MCF 10A (cell line): ENCODE results near the gene PRMT7. TPM values are rescaled to one million over a fixed set of nuclear protein-coding genes. Genes with fewer than 3 reads are reported as not detected.

Experiments
- BruUV-seq: library from RNA; stranded (reverse); fragments of 400-500 nt; replicated peaks from 2 replicates; lab custom pipeline; 2021; lab: Mats Ljungman, UMichigan
- CTCF ChIA-PET: fragments of 300-600 bp; sonication (Branson Sonifier 250); formaldehyde crosslinking; extraction: SDS; loops from one replicate; lab custom pipeline; 2021; ENCODE audit warnings: antibody characterized with exemption, inconsistent platforms; lab: Yijun Ruan, JAX
- POLR2A ChIA-PET: fragments of 300-600, 350-650 bp; sonication (Branson Sonifier 250); formaldehyde crosslinking; extraction: SDS; loops from one replicate; lab custom pipeline; 2020; ENCODE audit warnings: antibody characterized with exemption, inconsistent platforms; lab: Yijun Ruan, JAX
- DNase-seq: peaks from one replicate; pipeline ENCODE4 v3.0.0-alpha.2; 2018; ENCODE audit not compliant: unreplicated experiment
- H3K27ac Mint-ChIP-seq: one replicate; pipeline ENCODE4 v1.8.0; 2022; ENCODE audit warnings: mild to moderate bottlenecking, low read depth, mixed read lengths; ENCODE audit not compliant: unreplicated experiment
- H3K27me3 Mint-ChIP-seq: one replicate; pipeline ENCODE4 v1.8.0; 2022; ENCODE audit warnings: mixed read lengths; ENCODE audit not compliant: insufficient read depth, unreplicated experiment
- H3K36me3 Mint-ChIP-seq: one replicate; pipeline ENCODE4 v1.8.0; 2022; ENCODE audit warnings: mild to moderate bottlenecking, moderate library complexity, mixed read lengths; ENCODE audit not compliant: insufficient read depth, unreplicated experiment
- H3K4me1 Mint-ChIP-seq: one replicate; pipeline ENCODE4 v1.8.0; 2022; ENCODE audit warnings: mixed read lengths; ENCODE audit not compliant: insufficient read depth, unreplicated experiment
- H3K4me3 Mint-ChIP-seq: one replicate; pipeline ENCODE4 v1.8.0; 2022; ENCODE audit warnings: mild to moderate bottlenecking, moderate library complexity, mixed read lengths; ENCODE audit not compliant: unreplicated experiment
- H3K9me3 Mint-ChIP-seq: one replicate; pipeline ENCODE4 v1.8.0; 2022; ENCODE audit warnings: mixed read lengths; ENCODE audit not compliant: unreplicated experiment
- CTCF ChIP-seq: fragments of 200-600 bp; IDR thresholded peaks from one replicate; pipeline ENCODE4 v1.8.0; 2022; ENCODE audit warnings: antibody characterized with exemption, mild to moderate bottlenecking; ENCODE audit not compliant: unreplicated experiment
- intact Hi-C: fragments of 100-400 bp; cut with micrococcal nuclease; formaldehyde crosslinking; loops from 2 replicates; pipeline ENCODE4 v1.14.1; 2022
- total RNA-seq: library from RNA; stranded (reverse); gene quantifications from 2 replicates; pipeline ENCODE4 v1.2.3, GENCODE V29; 2022

Gene PRMT7
- total RNA-seq, 1 experiment from 2014 or later, result 33.2 TPM

GRCh38 chr16:68389750-68390371, 79.0 kb downstream of the PRMT7 start:
- Mint-ChIP-seq H3K9me3 (no peaks in the 10 kb centered on the region), H3K4me3 (no peak overlapping the region), H3K27ac (no peak overlapping the region), H3K27me3 (no peaks in the 10 kb centered on the region), H3K36me3 (no peaks in the 10 kb centered on the region), H3K4me1 (no peaks in the 10 kb centered on the region)
- ChIA-PET CTCF (interaction anchor here (1.0 to 1.1 kb wide), 2 partner anchors 120 to 131 kb away, joined by 5 read pairs; no protein-coding TSS in a partner anchor), POLR2A (interaction anchor here (1.1 kb wide), 1 partner anchor 13 kb away, joined by 4 read pairs; no protein-coding TSS in a partner anchor)
- intact Hi-C loops, result no loop called here
- BruUV-seq, result no TSS peak
- no peak for TF ChIP-seq CTCF
- DNase-seq, result no peak

- BruUV-seq, result no TSS peak
- H3K4me1 Mint-ChIP-seq, result no peaks in the 10 kb centered on the region
- no peak overlapping the region for H3K4me3 Mint-ChIP-seq
- DNase-seq, result no peak
- no peak overlapping the region for H3K27ac Mint-ChIP-seq
- ChIA-PET CTCF (interaction anchor here (0.7 kb wide), 1 partner anchor 21 kb away, joined by 5 read pairs; no protein-coding TSS in a partner anchor), POLR2A (interaction anchor here (1.0 kb wide), 1 partner anchor 15 kb away, joined by 3 read pairs; no protein-coding TSS in a partner anchor)
- no peaks in the 10 kb centered on the region for H3K36me3 Mint-ChIP-seq
- intact Hi-C loops, result no loop called here
- H3K27me3 Mint-ChIP-seq, result peaks cover 21% of the 10 kb centered on the region
- H3K9me3 Mint-ChIP-seq, result no peaks in the 10 kb centered on the region
- no peak for TF ChIP-seq CTCF
Observed at GRCh38 chr16:68393333-68393732, 82.5 kb downstream of the PRMT7 start.

- CTCF ChIA-PET, result interaction anchor here (0.5 to 3.8 kb wide), 11 partner anchors 9 to 874 kb away, joined by 3 to 32 read pairs (median 4); no protein-coding TSS in a partner anchor
- POLR2A ChIA-PET, result no interaction called here
- H3K36me3 Mint-ChIP-seq, result no peaks in the 10 kb centered on the region
- peaks cover 21% of the 10 kb centered on the region for H3K27me3 Mint-ChIP-seq
- intact Hi-C loops, result no loop called here
- H3K9me3 Mint-ChIP-seq, result no peaks in the 10 kb centered on the region
- no TSS peak for BruUV-seq
- H3K4me3 Mint-ChIP-seq, result no peak overlapping the region
- no peak overlapping the region for H3K27ac Mint-ChIP-seq
- H3K4me1 Mint-ChIP-seq, result no peaks in the 10 kb centered on the region
- DNase-seq, result no peak
- no peak for TF ChIP-seq CTCF
Observed at GRCh38 chr16:68395167-68395786, 84.5 kb downstream of the PRMT7 start.

- Mint-ChIP-seq H3K4me3 (no peak overlapping the region), H3K9me3 (no peaks in the 10 kb centered on the region), H3K27me3 (peaks cover 21% of the 10 kb centered on the region), H3K36me3 (no peaks in the 10 kb centered on the region), H3K27ac (no peak overlapping the region), H3K4me1 (no peaks in the 10 kb centered on the region)
- ChIA-PET POLR2A (interaction anchor here (0.7 kb wide), 1 partner anchor 275 kb away, joined by 3 read pairs; no protein-coding TSS in a partner anchor), CTCF (interaction anchor here (0.6 to 3.8 kb wide), 21 partner anchors 11 to 348 kb away, joined by 3 to 32 read pairs (median 4); no protein-coding TSS in a partner anchor)
- DNase-seq, result no peak
- intact Hi-C loops, result loop anchor here (1.0 kb wide), 1 partner anchor 114 kb away; no protein-coding TSS in a partner anchor
- BruUV-seq, result no TSS peak
- TF ChIP-seq CTCF, result no peak
Observed at GRCh38 chr16:68395815-68396214, 85.0 kb downstream of the PRMT7 start.
